Retinal pigment epithelial cell (primary cell): Measurements from ENCODE around the gene COTL1.
A peak's percentile ranks its signal among the peaks of the same experiment; 100 is the strongest.

ENCODE experiments used
- DNase-seq: peaks from one replicate; pipeline ENCODE4 v3.0.0-alpha.2; 2010; ENCODE audit warnings: low read depth
- H3K4me3 ChIP-seq: 2 replicates; pipeline ENCODE4 v1.5.1; 2011; ENCODE audit warnings: mild to moderate bottlenecking, low read length, control low read depth, moderate library complexity
- TF ChIP-seq, protein P1 (sequence below): conservative IDR thresholded peaks from 2 replicates; pipeline ENCODE4 v1.5.1; 2011; ENCODE audit warnings: low read depth, low read length, control low read depth, inconsistent platforms

Gene COTL1

DNA sequence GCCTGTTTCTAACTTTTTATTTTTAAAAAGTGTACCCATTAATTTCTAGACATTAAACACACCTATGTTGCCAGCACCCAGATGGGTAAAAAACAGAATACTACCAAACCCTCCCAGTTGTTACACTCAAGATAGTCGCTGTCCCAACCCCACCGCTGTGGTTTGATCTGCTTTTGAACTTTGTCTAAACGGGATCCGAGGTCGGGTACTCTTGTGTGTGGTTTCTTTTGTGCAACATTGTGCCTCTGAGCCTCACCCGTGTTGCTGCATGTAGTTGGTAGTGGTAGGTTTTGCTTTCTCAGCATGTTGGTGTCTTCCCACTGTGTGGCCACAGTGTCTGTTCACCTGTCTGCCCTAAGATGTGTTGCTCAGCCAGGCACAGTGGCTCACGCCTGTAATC, 34.7 kb upstream of the COTL1 start:
- TF ChIP-seq, protein P1, sequence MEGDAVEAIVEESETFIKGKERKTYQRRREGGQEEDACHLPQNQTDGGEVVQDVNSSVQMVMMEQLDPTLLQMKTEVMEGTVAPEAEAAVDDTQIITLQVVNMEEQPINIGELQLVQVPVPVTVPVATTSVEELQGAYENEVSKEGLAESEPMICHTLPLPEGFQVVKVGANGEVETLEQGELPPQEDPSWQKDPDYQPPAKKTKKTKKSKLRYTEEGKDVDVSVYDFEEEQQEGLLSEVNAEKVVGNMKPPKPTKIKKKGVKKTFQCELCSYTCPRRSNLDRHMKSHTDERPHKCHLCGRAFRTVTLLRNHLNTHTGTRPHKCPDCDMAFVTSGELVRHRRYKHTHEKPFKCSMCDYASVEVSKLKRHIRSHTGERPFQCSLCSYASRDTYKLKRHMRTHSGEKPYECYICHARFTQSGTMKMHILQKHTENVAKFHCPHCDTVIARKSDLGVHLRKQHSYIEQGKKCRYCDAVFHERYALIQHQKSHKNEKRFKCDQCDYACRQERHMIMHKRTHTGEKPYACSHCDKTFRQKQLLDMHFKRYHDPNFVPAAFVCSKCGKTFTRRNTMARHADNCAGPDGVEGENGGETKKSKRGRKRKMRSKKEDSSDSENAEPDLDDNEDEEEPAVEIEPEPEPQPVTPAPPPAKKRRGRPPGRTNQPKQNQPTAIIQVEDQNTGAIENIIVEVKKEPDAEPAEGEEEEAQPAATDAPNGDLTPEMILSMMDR = no peak
- DNase-seq = no peak
- no peak overlapping the region for H3K4me3 ChIP-seq

DNA sequence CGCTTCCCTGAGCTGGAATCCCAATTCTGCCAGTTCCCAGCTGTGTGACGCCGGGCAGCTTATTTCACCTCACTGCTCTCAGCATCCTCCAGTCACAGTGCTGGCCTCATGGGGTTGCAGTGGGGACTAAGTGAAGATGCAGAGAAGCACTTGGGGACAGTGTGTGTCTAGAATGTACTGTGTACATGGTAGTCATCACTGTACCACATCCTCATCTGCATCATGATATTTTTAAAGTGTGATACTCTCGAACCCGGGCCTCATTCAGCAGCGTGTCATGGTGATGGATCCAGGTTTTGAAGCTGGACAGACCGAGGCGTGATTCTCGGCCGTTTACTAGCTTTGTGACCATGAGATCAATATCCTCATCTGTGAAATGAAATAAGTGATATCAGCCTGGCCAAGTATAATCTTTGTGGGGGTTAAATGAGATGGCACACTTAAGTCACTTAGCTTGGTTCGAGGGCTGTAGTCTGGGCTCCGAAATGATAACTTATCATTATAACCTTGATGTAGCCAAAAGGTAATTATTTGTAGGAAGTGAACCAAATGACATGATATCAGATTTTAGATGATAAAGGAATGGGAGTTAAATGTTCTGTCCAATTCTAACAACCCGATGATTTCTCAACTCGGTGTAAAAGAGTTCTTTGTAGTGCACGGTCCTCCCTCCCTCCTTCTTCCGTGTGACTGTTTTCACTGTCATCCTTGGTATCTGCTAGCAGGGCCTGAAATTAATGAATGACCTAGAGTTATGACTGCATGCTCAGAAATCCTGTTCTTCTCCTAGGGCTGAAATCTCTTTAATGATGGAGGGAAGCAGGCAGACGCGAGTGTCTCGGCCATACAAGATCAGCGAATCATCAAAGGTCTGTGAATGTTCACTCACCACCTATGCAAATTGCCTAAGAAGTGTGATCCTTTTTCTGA, 32.4 kb upstream of the COTL1 start:
- no peak overlapping the region for H3K4me3 ChIP-seq
- TF ChIP-seq, protein P1 = no peak
- DNase-seq = no peak

DNA sequence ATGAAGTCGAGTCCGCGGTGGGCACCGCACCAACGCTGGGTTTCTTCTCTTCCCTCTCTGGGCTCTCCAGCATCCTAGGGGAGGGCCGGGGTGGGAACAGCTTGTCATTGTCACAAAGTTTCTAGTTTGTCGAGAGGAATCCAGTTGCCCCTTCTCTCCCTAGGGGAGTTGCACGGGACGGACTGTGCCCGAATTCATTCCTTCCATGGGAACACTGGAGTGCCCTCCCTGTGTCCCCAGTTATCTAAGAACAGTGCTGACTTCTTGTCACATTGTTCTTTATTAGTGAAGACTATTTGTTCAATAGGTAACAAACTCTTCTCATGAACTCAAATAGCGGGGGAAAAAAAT, 31.6 kb upstream of the COTL1 start:
- TF ChIP-seq, protein P1 = no peak
- peak overlapping the region; percentile 72 for H3K4me3 ChIP-seq
- no peak for DNase-seq

DNA sequence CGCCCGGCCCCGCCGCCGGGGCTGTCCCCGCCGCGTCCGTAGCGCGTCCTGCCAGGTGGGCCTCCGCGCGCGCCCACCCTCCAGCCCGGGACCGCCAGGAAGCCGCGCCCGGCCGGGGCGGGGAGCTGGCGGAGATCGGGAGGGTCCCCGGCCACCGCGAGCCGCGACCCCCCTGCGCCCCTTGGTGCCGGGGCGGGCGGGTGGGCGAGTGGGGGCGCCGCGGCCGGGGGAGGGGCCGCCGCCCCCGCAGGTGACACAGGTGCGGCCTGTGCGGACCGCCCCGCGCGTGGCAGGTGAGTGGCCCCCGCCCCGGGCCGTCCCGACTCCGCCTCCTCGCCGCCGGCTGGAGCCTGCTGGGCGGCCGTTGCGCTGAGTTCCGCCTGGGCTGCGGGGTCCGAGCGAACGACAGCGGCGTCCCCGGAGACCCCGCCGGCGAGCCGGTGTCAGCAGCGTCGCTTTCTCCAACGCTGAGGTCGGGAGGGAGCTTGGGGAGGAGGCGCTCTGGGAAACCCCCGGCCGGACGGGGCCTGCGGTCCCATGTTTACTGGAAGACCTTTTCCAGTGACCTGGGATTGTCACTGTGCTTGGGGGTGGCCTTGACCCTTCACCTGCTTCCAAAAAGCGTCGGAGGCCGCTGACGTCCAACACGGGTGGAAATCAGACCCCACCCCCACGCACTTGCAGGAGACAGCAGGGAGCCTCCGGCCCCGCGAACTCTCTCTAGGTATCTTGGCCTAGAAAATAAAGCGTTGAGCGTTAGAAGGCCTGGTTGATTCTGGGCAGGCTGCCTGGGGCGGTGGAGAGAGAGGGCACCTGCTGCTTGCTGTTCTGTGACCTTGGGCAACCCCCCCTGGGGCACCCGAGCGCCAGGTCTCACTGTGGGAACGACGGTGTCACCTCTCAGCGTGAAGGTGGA, 31.0 kb upstream of the COTL1 start:
- DNase-seq = no peak
- TF ChIP-seq, protein P1 = no peak
- H3K4me3 ChIP-seq = peak overlapping the region; percentile 72

DNA sequence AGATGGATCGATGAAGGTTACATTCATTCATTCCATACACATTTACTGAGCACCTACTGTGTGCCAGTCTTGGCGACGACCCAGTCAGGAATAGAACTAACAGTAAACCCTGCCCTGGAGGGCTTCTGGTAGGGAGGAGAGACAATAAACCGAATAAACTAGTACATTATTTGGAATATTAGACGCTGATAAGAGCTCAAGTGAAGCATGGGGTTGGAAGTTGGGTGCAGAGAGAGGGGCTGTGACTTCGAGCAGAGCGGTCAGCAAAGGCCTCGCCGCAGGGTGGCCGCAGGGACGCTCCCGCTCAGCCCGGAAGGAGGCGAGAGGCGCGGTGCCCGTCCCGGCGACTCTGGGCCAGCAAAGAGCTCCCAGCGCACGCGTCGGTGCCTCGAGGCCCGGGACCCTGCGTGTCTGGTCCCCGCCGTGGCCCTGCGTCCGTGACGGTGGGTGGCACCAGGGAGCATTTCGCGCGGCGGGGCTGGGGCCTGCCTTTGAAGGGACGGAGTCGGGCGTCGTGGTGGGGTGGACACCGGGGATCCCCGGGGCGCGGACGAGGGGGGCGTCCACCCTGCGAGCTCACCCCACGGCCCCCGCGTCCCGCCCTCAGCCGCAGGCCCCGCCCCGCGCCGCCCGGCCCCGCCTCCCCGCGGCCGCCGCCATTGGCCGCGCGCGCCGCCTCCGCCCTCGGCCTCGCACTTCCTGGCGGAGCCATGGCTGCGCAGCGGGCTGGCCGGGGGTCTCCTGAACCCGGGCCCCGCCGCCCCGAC, 30.1 kb upstream of the COTL1 start, which contains the start of gene KLHL36:
Gene KLHL36, plus strand, starts transcription at position 684 of the 767 bp plus-strand sequence. CDS start 2,357 bp downstream, outside the sequence.
- TF ChIP-seq, protein P1 = no peak
- peak within 1 kb of the TSS; percentile 72 for H3K4me3 ChIP-seq
- DNase-seq = no peak

DNA sequence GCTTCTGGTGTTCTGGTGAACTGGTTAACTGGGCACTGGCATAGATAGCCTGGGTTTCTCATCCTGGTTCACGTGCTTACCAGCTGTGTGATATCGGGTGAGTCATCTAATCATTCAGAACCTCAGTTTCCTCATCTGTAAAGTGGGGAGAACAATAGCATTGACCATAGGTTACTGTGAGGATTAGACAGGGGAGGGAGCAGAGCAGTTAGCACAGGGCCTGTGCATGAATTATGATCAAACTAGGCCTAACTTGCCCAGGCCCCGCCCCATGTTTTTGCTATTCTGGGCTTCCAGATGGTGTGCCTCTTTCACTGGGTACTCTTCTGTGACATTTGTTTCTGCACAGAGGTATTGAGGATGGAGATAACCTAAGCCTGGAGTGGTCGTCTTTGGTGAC, 25.8 kb upstream of the COTL1 start:
- TF ChIP-seq, protein P1 = no peak
- no peak for DNase-seq
- H3K4me3 ChIP-seq = no peak overlapping the region
